ENCODE measurements around the gene WWOX. TPM values are rescaled to one million over a fixed set of nuclear protein-coding genes. Genes with fewer than 3 reads are reported as not detected.

The WWOX gene
- total and polyA plus RNA-seq, 2 of the 4 experiments (the other 2 are of a cell fraction): 2.7 to 5.4 TPM

DNA sequence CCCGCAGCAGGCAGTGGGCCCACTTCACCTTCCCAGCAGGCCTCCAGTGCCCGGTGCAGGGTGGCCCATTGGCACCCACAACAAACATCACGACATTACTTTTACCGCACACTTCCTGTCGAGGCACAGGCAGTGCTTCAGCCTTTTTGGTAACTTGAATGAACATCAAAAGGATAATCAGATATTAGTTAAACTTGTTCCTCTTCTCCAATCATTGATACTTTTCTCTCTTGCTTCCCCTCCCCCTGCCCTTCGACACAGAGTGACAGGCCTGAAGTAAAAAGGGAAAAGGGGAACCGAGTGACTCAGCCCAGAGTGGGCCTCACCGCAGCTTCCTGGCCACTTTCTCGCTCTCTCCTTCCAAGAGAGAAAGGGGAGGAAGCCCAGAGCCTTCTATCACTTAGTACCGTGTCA lies 994.1 kb downstream of the WWOX start:
- Histone ChIP-seq H3K9me3 (ENCODE audit: control insufficient read depth, insufficient read depth, low read length) (peaks cover 20% of the 10 kb centered on the region), H3K27ac (ENCODE audit: insufficient read depth, low read length) (no peak overlapping the region), H4K8ac (ENCODE audit: low read depth in 2 of 2, low read length in 2 of 2) (no peak overlapping the region), H2BK20ac (ENCODE audit: low read depth, low read length) (no peak overlapping the region), H3K9me1 (ENCODE audit: insufficient read depth, low read length) (no peaks in the 10 kb centered on the region), H4K5ac (ENCODE audit: low read depth, low read length) (no peak overlapping the region), H2AFZ (replicated peaks; ENCODE audit: low read length, poor library complexity) (no peak overlapping the region), H3K27me3 (ENCODE audit: control insufficient read depth, insufficient read depth, low read length) (no peaks in the 10 kb centered on the region), H2BK15ac (ENCODE audit: low read depth, low read length) (no peak overlapping the region), H3K14ac (replicated peaks; ENCODE audit: low read depth, low read length) (no peak overlapping the region), H3K36me3 (ENCODE audit: control insufficient read depth, insufficient read depth, low read length) (no peaks in the 10 kb centered on the region), H2BK120ac (ENCODE audit: low read depth, low read length) (no peak overlapping the region), H3K56ac (ENCODE audit: extremely low read depth, insufficient read depth, low read length) (no peak overlapping the region), H3K79me1 (ENCODE audit: low read depth in 1 of 2, low read length in 2 of 2) (no peaks in the 10 kb centered on the region), H3K9ac (ENCODE audit: low read depth, low read length) (no peak overlapping the region), H3K4me2 (ENCODE audit: low read depth, low read length) (no peak overlapping the region), H2AK5ac (ENCODE audit: low read depth, low read length) (no peak overlapping the region), H3K23ac (ENCODE audit: low read depth, low read length) (no peak overlapping the region), H3K4ac (ENCODE audit: low read depth, low read length) (no peak overlapping the region), H4K20me1 (ENCODE audit: insufficient read depth, low read length) (no peaks in the 10 kb centered on the region), H4K91ac (ENCODE audit: insufficient read depth, low read depth, low read length) (no peak overlapping the region), H2AK9ac (replicated peaks; ENCODE audit: low read depth, low read length, poor library complexity) (no peak overlapping the region), H2BK5ac (ENCODE audit: low read depth, low read length, poor library complexity, severe bottlenecking) (no peak overlapping the region), H3K18ac (ENCODE audit: low read depth, low read length) (no peak overlapping the region), H3K4me3 (ENCODE audit: insufficient read depth, low read depth, low read length) (no peak overlapping the region), H3K4me1 (ENCODE audit: control insufficient read depth, insufficient read depth, low read length) (no peaks in the 10 kb centered on the region)
- ChIA-PET POLR2A (ENCODE audit: unreplicated experiment) (no interaction called here), CTCF (no interaction called here)
- ATAC-seq (ENCODE audit: low read depth): no peak
- intact Hi-C loops (cut with micrococcal nuclease): no loop called here
- no peak for TF ChIP-seq CHD1 (IDR thresholded peaks at IDR 0.05; ENCODE audit: low read depth, low read length)
- in situ Hi-C loops (cut with MboI; ENCODE audit: low sequenced_read_pairs): no loop called here
- dilution Hi-C loops (cut with HindIII; ENCODE audit: low sequenced_read_pairs, unreplicated experiment): no loop called here
- no peak for DNase-seq
- no CpG with 5 or more reads among the region's 10 CpGs for WGBS, 2 experiments (ENCODE audit: extremely low coverage in 2 of 2, insufficient read length in 1 of 2)
- no TSS peak for BruUV-seq (replicated peaks)
